Epithelial cell of proximal tubule (primary cell): Measurements from ENCODE around the gene NCOA7. TPM values are rescaled to one million over a fixed set of nuclear protein-coding genes. Genes with fewer than 3 reads are reported as not detected.

Experiments
- DNase-seq: peaks from one replicate; pipeline ENCODE4 v3.0.0-alpha.2; 2011; ENCODE audit warnings: low read depth
- H3K4me3 ChIP-seq: 2 replicates; pipeline ENCODE4 v1.5.1; 2011; ENCODE audit warnings: low read depth, mild to moderate bottlenecking, low read length
- total RNA-seq: library from RNA; depleted of rRNA; stranded (reverse); fragments of >200 nt; gene quantifications from 2 replicates; pipeline ENCODE4 v1.2.3, GENCODE V29; 2015
- TF ChIP-seq, protein P1 (sequence below): conservative IDR thresholded peaks from 2 replicates; pipeline ENCODE4 v1.5.1; 2012; ENCODE audit warnings: low read depth, mild to moderate bottlenecking, low read length

Gene NCOA7
- total RNA-seq, 1 donor from 2014 or later = 8.2 TPM

DNA sequence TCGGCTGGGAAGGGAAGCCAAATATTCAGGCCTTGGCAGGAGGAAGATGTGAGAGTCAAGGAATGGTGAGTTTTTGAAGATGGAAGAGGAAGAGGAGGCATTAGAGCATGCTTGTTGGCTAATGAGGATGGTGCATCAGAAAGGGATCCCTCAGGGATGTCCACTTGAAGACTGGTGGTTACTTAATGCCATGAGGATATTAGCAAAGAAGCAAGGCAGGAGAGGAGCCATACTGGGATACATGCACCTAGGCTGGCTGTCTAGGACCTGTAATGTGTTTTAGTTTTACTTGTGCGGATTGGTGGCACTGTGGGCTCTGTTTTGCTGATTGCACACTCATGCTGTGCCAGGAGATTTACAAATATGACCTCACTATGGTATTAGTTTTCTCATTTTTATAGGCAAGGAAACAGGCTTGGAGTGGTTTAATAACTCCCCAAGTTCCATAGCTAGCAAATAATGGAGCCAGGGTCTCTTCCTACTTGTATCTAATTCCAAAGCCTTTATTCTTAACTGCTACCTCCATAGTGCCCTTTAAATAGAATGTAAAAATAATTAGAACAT, 37.8 kb downstream of the NCOA7 start:
- DNase-seq = no peak
- no peak overlapping the region for H3K4me3 ChIP-seq
- TF ChIP-seq, protein P1, sequence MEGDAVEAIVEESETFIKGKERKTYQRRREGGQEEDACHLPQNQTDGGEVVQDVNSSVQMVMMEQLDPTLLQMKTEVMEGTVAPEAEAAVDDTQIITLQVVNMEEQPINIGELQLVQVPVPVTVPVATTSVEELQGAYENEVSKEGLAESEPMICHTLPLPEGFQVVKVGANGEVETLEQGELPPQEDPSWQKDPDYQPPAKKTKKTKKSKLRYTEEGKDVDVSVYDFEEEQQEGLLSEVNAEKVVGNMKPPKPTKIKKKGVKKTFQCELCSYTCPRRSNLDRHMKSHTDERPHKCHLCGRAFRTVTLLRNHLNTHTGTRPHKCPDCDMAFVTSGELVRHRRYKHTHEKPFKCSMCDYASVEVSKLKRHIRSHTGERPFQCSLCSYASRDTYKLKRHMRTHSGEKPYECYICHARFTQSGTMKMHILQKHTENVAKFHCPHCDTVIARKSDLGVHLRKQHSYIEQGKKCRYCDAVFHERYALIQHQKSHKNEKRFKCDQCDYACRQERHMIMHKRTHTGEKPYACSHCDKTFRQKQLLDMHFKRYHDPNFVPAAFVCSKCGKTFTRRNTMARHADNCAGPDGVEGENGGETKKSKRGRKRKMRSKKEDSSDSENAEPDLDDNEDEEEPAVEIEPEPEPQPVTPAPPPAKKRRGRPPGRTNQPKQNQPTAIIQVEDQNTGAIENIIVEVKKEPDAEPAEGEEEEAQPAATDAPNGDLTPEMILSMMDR = no peak

DNA sequence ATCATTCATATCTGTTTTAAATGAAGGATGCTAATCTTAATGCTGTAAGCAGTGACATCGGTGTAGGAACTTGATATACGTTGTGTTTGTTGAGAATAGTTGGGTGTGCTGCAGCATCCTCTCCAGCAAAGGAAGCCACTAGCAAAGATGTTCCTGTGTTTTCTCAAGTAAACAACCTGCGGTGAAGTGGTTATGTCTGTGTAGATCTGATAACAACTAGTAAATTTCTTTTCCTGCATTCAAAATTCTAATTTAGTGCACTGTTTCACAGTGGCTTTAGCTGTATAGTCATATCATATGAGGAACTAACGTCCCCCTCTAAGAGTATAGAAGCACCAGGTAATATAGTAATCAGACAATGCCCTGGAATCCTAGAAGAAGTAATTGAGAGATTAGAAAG, 38.7 kb downstream of the NCOA7 start:
- no peak for DNase-seq
- TF ChIP-seq, protein P1 = no peak
- no peak overlapping the region for H3K4me3 ChIP-seq

DNA sequence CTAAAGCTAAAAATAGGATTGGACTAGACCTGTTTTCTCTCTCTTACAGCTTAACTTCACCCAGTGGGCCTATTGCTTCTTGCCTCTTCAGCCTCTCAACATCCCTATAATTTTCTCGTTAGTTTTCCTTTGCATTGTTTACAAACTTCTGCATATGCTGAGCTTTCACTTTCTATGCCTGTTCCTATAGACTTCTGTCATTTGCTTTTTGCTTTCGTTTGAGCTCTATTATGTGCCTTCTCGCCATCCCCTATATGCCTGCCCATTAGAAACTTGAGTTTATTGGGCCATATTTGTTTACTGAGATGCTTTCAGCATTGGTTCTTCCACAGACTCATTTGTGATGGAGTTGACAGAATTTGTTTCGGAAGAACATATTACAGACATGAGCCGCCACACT, 40.9 kb downstream of the NCOA7 start:
- TF ChIP-seq, protein P1 = no peak
- H3K4me3 ChIP-seq = no peak overlapping the region

DNA sequence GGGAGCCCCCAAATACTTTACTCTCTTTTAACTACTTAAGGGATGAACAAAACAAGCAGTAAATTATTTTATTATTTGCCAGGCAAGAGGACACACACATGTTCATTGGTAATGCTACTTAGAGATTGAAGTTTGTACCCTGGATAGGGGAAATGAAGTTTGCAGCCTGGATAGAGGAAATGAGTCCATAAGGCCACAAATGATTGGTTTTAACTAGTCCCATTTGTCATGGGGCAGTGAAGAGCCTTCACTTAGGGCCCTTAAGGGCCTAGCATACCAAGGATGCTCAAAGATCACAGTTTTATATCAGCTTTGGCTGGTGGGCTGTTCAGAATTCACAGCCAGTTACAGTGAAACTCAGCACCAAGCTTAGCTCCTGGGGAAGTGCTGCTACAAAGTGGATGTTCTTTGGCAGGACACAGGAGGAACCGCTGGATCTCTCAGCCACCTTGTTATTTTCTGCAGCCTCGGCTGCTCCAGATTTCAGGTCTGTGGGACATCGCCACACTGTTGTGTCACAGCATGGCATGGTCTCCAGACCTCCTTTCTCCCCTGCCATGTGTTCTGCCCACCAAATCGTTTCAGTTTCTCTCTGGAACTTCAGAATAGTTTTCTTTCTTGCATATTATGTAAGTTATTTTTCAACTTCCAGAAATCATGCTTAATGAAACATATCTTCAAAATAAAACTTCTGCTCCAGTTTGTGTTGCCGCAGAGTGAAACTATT, 41.8 kb downstream of the NCOA7 start:
- TF ChIP-seq, protein P1 = no peak
- H3K4me3 ChIP-seq = no peak overlapping the region
- no peak for DNase-seq

More for the DNA sequence above, 40.9 kb downstream of the NCOA7 start:
- no peak for DNase-seq

DNA sequence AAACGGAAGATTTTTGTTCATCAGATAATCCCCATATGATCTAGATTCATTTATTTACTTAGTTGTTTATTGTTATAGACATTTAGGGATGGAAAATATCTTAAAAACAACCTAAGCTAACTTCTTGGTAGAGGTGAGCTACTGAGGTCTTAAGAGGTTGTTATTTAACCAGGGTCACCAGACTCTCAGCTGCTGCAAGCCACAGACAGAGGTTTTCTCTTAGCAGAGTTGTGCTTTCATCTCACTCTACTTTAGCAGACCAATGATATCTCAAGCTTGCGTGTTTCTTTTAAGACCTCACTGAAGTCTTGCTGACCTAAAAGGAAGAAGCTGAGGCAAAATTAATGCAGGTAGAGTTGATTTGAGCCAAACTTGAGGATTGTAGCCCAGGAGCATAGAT, 43.6 kb downstream of the NCOA7 start:
- no peak overlapping the region for H3K4me3 ChIP-seq
- TF ChIP-seq, protein P1 = no peak
- no peak for DNase-seq

DNA sequence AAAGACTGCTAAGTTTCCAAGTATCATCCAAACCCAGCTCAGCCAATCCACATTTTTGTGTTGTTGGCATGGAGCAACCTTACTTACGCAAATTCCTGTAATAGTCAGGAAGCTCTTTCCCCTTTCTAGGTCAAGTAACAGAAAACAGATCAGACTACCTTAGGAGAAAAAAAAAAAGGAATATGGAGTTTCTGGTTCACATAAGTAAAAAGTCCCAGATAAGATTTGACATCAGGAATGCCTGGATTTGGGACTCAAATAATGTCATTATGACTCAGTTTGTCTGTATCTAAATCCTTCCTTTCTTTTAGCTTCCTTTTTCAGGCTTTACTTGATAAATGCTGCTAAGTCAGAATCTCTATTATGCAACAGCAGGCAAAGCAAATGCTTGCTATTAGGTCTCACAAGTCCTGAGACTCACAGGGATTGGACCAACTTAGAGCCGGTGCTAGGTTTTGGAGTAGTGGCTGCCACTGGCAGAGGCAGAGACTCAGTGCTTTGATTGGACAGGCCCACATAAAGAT, 44.5 kb downstream of the NCOA7 start:
- DNase-seq = no peak
- TF ChIP-seq, protein P1 = no peak
- no peak overlapping the region for H3K4me3 ChIP-seq

DNA sequence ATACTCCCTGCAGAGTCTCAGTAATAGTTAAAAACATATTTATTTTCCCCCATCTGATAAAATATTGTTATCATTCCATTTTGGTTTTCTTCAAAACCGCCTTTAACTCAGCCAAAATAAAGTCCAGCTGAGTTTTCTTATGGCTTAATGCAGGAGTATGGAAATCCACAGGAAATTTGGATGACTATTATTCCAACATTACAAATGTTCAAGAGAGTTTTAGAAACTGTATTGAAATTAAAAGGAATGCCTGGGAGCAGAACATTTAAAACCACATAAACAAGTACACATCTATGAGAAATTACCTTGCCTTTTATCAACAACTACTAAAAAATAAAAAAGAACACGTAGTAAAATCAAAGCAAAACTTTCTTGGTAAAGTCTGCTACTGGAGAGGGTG, 45.7 kb downstream of the NCOA7 start:
- TF ChIP-seq, protein P1 = no peak
- DNase-seq = no peak

More for the DNA sequence above, 45.7 kb downstream of the NCOA7 start:
- H3K4me3 ChIP-seq = no peak overlapping the region
